Neuron (in vitro differentiated cells): ENCODE data around the gene CRHR1.
A peak's percentile ranks its signal among the peaks of the same experiment; 100 is the strongest.
"Not testable (repeated sequence)": the region's sequence is repeated elsewhere in the genome, so short reads cannot be mapped to it uniquely, and the experiment has no call there.

Source experiments
- H2AFZ ChIP-seq: one replicate; pipeline ENCODE4 v1.6.1; 2013; ENCODE audit warnings: low read depth, mild to moderate bottlenecking, inconsistent platforms, low read length, moderate library complexity
- H3K27me3 ChIP-seq: one replicate; pipeline ENCODE4 v1.6.1; 2013; ENCODE audit warnings: low read length; ENCODE audit not compliant: insufficient read depth
- H3K36me3 ChIP-seq: one replicate; pipeline ENCODE4 v1.6.1; 2013; ENCODE audit warnings: low read length; ENCODE audit not compliant: insufficient read depth
- H3K4me1 ChIP-seq: one replicate; pipeline ENCODE4 v1.6.1; 2013; ENCODE audit warnings: low read length; ENCODE audit not compliant: insufficient read depth
- H3K4me3 ChIP-seq: 2 replicates; pipeline ENCODE4 v1.5.1; 2013; ENCODE audit warnings: mild to moderate bottlenecking, low read length, moderate library complexity
- H3K9me3 ChIP-seq: one replicate; pipeline ENCODE4 v1.6.1; 2013; ENCODE audit warnings: low read length

The CRHR1 gene

GRCh38 chr17:45784293-45784740 lies at the start of gene CRHR1:
TSS of gene CRHR1 (plus strand) at chr17:45784320. CDS start at chr17:45784545, 225 bp downstream.
- Histone ChIP-seq H2AFZ (peak within 1 kb of the TSS; percentile 88), H3K4me1 (peaks cover 5% of the 10 kb centered on the region), H3K9me3 (no peaks in the 10 kb centered on the region), H3K27me3 (peaks cover 76% of the 10 kb centered on the region), H3K36me3 (no peaks in the 10 kb centered on the region), H3K4me3 (peak within 1 kb of the TSS; percentile 40)

DNA sequence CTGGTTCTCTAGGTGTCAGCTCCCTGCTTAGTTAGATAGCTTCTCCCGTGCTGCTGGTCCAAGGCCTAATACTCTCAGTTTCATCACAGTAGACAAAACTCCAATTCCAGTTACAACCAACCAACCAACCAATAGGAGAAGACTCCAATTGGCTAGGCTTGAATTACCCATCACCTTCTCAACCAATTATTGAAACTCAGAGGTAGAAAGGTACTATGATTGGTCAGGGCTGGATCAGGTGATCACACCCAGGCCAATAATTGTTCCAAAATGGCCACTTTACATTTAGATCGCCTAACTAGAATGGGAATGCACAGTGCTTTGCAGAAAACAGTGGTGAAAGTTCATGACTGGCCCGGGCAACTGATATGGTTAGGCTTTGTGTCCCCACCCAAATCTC lies 49.5 kb upstream of the CRHR1 start:
- Histone ChIP-seq H2AFZ (no peak overlapping the region), H3K9me3 (no peaks in the 10 kb centered on the region), H3K36me3 (no peaks in the 10 kb centered on the region), H3K4me3 (no peak overlapping the region), H3K4me1 (no peaks in the 10 kb centered on the region), H3K27me3 (no peaks in the 10 kb centered on the region)

DNA sequence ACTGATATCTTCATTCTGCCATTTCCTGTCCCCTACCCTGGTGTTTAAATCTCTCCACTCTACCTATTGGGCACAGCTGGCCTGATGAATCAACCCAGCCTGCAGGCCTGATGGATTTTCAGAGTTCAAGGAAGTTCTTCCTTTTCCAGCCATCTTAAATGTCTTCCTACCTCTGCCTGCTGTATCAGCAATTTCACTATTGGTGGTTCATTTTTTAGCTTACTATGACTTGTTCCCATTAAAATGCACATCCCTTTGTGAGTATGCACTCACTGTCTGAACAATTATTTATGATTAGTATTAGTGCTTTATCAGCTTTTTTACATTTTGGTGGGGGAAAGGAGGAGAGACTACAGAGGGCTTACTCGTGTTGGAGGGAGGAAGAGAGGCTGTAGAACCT lies 48.6 kb upstream of the CRHR1 start:
- Histone ChIP-seq H3K27me3 (no peaks in the 10 kb centered on the region), H3K36me3 (no peaks in the 10 kb centered on the region), H3K9me3 (no peaks in the 10 kb centered on the region), H3K4me3 (no peak overlapping the region), H2AFZ (no peak overlapping the region), H3K4me1 (no peaks in the 10 kb centered on the region)

GRCh38 chr17:45739786-45740185 lies 44.3 kb upstream of the CRHR1 start:
- H3K36me3 ChIP-seq: no peaks in the 10 kb centered on the region
- H3K4me3 ChIP-seq: no peak overlapping the region
- no peaks in the 10 kb centered on the region for H3K4me1 ChIP-seq
- no peaks in the 10 kb centered on the region for H3K9me3 ChIP-seq
- H2AFZ ChIP-seq: no peak overlapping the region
- peaks cover 5% of the 10 kb centered on the region for H3K27me3 ChIP-seq

GRCh38 chr17:45740553-45741330 lies 43.4 kb upstream of the CRHR1 start:
- no peaks in the 10 kb centered on the region for H3K36me3 ChIP-seq
- no peaks in the 10 kb centered on the region for H3K4me1 ChIP-seq
- H3K27me3 ChIP-seq: peaks cover 8% of the 10 kb centered on the region
- H3K9me3 ChIP-seq: no peaks in the 10 kb centered on the region
- peak overlapping the region; percentile 34 for H3K4me3 ChIP-seq
- H2AFZ ChIP-seq: no peak overlapping the region

- Histone ChIP-seq H3K9me3 (no peaks in the 10 kb centered on the region), H3K27me3 (peaks cover 14% of the 10 kb centered on the region), H3K36me3 (no peaks in the 10 kb centered on the region), H3K4me1 (no peaks in the 10 kb centered on the region), H2AFZ (no peak overlapping the region), H3K4me3 (no peak overlapping the region)
Measured at GRCh38 chr17:45742251-45742650, 41.9 kb upstream of the CRHR1 start.

DNA sequence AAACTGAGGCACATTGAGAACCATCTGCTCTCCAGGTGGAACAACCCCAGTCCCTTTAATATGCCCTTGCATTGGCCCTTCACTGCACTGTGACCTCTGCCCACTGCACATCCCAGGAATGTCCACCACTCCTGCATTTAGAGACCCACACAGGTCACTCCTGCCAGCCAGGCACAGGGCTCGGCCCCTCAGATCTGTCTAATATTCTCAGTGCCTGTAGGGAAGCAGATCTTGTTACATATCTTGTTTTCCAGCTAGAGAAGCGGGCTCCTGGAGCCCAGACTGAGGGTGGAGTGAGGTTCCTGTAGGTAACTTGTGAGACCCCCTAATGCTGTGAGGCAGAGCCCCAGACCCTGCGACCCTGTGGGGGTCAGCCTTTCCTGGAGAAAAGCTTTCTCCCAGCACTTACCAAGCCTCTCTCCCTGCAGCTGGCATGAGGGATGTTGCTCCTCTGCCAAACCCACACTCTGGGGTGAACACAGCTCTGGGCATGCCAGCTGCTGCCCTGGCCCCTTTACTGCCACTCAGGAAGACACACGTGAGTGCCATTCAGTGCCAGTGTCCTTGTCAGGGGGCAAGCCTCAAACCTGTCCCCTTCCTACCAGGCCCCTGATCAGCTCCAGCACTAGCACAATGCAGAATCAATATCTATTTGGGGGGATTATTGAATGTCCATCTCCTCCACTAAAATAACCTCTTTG lies 40.3 kb upstream of the CRHR1 start:
- Histone ChIP-seq H3K27me3 (peaks cover 22% of the 10 kb centered on the region), H3K4me3 (no peak overlapping the region), H3K9me3 (no peaks in the 10 kb centered on the region), H3K36me3 (no peaks in the 10 kb centered on the region), H2AFZ (no peak overlapping the region), H3K4me1 (no peaks in the 10 kb centered on the region)

GRCh38 chr17:45744826-45745225 lies 39.3 kb upstream of the CRHR1 start:
- peaks cover 33% of the 10 kb centered on the region for H3K27me3 ChIP-seq
- not testable (repeated sequence) for H2AFZ ChIP-seq, H3K9me3 ChIP-seq, H3K4me3 ChIP-seq, H3K4me1 ChIP-seq, H3K36me3 ChIP-seq

DNA sequence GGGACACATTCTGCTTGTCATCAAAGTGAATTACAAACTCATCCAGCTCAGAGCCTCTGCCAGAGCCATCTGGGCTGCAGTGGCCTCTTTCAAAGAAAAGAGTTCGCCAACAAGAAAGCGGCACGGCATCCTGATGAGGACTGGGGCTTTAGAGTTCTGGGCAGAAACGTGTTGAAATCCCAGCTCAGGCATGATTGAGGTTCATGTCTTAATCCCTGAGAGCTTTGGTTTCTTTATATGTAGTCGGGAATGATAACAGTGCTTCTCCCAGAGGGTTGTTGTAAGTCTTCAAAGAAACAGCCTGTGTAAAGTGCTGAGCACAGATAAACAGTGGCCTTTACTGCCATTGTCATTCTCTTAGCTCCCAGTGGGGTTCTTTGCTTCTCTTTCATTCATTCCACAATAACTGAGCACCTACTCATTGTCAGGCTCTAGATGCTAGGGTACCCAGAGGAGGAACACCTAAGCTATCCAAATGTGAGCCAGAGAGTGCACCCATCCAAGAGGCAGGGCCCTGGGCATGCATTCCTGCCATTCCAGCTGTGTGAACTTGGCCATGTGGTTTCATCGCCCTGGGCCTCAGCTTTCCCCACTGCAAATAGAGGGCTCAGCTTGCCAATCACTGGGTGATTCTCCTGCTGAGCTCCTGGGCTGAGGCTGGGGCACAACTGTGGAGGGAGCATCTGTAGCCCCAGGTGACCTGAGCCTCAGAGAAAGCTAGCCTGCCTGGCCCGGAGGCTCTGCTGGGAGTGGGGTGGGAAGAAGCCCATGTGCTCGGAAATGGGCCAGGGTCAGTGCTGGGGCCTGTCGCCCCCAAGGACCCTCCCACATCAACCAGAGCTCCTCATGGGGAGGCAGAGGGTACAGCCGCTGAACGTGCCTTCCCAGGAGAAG lies 38.3 kb upstream of the CRHR1 start:
- no peaks in the 10 kb centered on the region for H3K9me3 ChIP-seq
- H2AFZ ChIP-seq: no peak overlapping the region
- H3K27me3 ChIP-seq: peaks cover 40% of the 10 kb centered on the region
- H3K36me3 ChIP-seq: no peaks in the 10 kb centered on the region
- no peaks in the 10 kb centered on the region for H3K4me1 ChIP-seq
- H3K4me3 ChIP-seq: no peak overlapping the region

DNA sequence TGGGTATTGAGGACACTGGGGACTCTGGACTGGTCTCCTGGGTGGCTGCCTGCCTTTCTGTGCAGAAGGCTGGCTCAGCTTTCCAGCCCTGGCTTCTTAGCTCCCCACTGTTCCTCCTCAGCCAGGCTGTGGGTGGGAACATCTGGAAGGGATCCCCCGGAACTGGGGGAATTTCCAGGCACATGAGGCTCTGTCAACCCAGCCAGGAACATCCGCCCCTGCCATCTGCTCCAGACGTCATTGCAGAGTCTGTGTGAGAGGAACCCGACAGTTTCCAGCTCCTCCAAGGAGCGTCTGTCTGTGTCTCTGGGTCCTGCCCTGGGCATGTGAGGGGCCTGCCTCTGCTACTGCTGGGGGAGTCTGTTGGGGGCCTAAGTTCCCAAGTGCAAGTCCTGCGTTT lies 36.2 kb upstream of the CRHR1 start:
- H3K36me3 ChIP-seq: no peaks in the 10 kb centered on the region
- no peak overlapping the region for H3K4me3 ChIP-seq
- peaks cover 44% of the 10 kb centered on the region for H3K27me3 ChIP-seq
- no peaks in the 10 kb centered on the region for H3K9me3 ChIP-seq
- H3K4me1 ChIP-seq: no peaks in the 10 kb centered on the region
- H2AFZ ChIP-seq: no peak overlapping the region

- Histone ChIP-seq H3K27me3 (peaks cover 47% of the 10 kb centered on the region), H3K4me1 (no peaks in the 10 kb centered on the region), H2AFZ (no peak overlapping the region), H3K4me3 (no peak overlapping the region), H3K36me3 (no peaks in the 10 kb centered on the region), H3K9me3 (no peaks in the 10 kb centered on the region)
Measured at GRCh38 chr17:45748731-45749310, 35.3 kb upstream of the CRHR1 start.

DNA sequence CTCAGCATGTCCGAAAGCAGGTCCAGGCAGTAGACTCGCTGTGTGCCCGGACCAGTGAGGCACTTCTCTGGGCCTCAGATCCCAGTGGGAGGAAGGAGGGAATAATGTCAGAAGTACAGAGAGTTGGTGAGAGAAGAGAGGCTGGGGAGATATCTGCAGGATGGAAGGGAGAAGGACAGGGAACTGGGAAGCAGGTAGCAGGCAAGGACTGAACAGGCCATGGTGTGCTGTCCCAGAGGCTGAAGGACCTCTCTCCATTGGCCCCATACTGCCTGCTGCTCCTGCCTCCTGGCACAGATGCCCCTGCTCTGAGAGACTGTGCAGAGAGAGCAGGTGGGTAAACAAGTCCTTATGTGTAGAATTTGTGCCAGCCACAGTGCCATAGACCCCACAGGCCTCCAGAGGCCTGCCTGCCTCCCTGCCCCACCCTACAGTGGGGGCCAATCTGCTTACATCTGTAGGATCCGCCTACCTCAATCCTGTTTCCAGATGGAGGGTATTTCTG lies 34.2 kb upstream of the CRHR1 start:
- Histone ChIP-seq H3K27me3 (peaks cover 47% of the 10 kb centered on the region), H2AFZ (no peak overlapping the region)

More for the DNA sequence above, 34.2 kb upstream of the CRHR1 start:
- no peaks in the 10 kb centered on the region for H3K9me3 ChIP-seq
- H3K36me3 ChIP-seq: no peaks in the 10 kb centered on the region
- H3K4me3 ChIP-seq: no peak overlapping the region
- no peaks in the 10 kb centered on the region for H3K4me1 ChIP-seq
